OCI-LY7 (cell line): ENCODE measurements around the gene SYT2. TPM values are rescaled to one million over a fixed set of nuclear protein-coding genes. Genes with fewer than 3 reads are reported as not detected.

Source experiments
- BruUV-seq: library from RNA; stranded (reverse); fragments of 400-500 nt; replicated peaks from 2 replicates; lab custom pipeline; 2021; lab: Mats Ljungman, UMichigan
- CTCF ChIA-PET: fragments of 300-600 bp; sonication (Branson Sonifier 250); formaldehyde crosslinking; loops from one replicate; lab custom pipeline; 2022; ENCODE audit warnings: antibody characterized with exemption; ENCODE audit not compliant: unreplicated experiment; lab: Charles Lee
- POLR2A ChIA-PET: fragments of 300-600 bp; sonication (Branson Sonifier 250); formaldehyde crosslinking; loops from one replicate; lab custom pipeline; 2022; ENCODE audit warnings: antibody characterized with exemption; lab: Charles Lee
- DNase-seq: peaks from one replicate; pipeline ENCODE4 v3.0.0-alpha.2; 2015; ENCODE audit warnings: low spot score
- H2AFZ ChIP-seq: fragments of 200-600 bp; sonication (generic), shearing (Covaris generic); 2 replicates; pipeline ENCODE4 v1.6.1; 2014; ENCODE audit warnings: mild to moderate bottlenecking, antibody characterized with exemption, low read length, moderate library complexity
- H3K27ac ChIP-seq: fragments of 200-600 bp; sonication (generic); 2 replicates; pipeline ENCODE4 v1.5.1; 2014; ENCODE audit warnings: mixed run types, low read depth, mild to moderate bottlenecking, moderate library complexity, low read length, inconsistent platforms; ENCODE audit not compliant: poor library complexity, severe bottlenecking
- H3K36me3 ChIP-seq: fragments of 200-600 bp; sonication (generic); 2 replicates; pipeline ENCODE4 v1.6.1; 2014; ENCODE audit warnings: mild to moderate bottlenecking, antibody characterized with exemption, low read length, moderate library complexity, mixed read lengths; ENCODE audit not compliant: insufficient read depth
- H3K4me1 ChIP-seq: fragments of 200-600 bp; sonication (generic); 2 replicates; pipeline ENCODE4 v1.5.1; 2014; ENCODE audit warnings: mild to moderate bottlenecking, low read length; ENCODE audit not compliant: insufficient read depth, poor library complexity, severe bottlenecking
- H3K4me2 ChIP-seq: fragments of 200-600 bp; sonication (generic); 2 replicates; pipeline ENCODE4 v1.6.1; 2014; ENCODE audit warnings: mild to moderate bottlenecking, low read length
- H3K4me3 ChIP-seq: fragments of 200-600 bp; sonication (generic); 2 replicates; pipeline ENCODE4 v1.5.1; 2014; ENCODE audit warnings: mild to moderate bottlenecking, low read depth, low read length; ENCODE audit not compliant: poor library complexity, severe bottlenecking
- H3K79me2 ChIP-seq: fragments of 200-600 bp; sonication (generic); 2 replicates; pipeline ENCODE4 v1.6.1; 2016; ENCODE audit warnings: low read depth, mild to moderate bottlenecking, low read length, moderate library complexity, mixed read lengths; ENCODE audit not compliant: insufficient read depth
- H3K9me2 ChIP-seq: fragments of 200-600 bp; sonication (generic); 2 replicates; pipeline ENCODE4 v1.6.1; 2016; ENCODE audit warnings: mild to moderate bottlenecking, low read length, mixed read lengths; ENCODE audit not compliant: insufficient read depth
- H3K9me3 ChIP-seq: fragments of 200-600 bp; sonication (generic); 2 replicates; pipeline ENCODE4 v1.6.1; 2014; ENCODE audit warnings: mild to moderate bottlenecking, mixed run types, low read length, mixed read lengths
- H4K20me1 ChIP-seq: fragments of 200-600 bp; sonication (generic); 2 replicates; pipeline ENCODE4 v1.6.1; 2014; ENCODE audit warnings: mild to moderate bottlenecking, antibody characterized with exemption, low read length, moderate library complexity, mixed read lengths; ENCODE audit not compliant: insufficient read depth
- CTCF ChIP-seq: fragments of 200-600 bp; sonication (generic); conservative IDR thresholded peaks from 2 replicates; pipeline ENCODE4 v1.5.1; 2014; ENCODE audit warnings: mild to moderate bottlenecking, antibody characterized with exemption, low read length, moderate library complexity, mixed read lengths
- EZH2phosphoT487 ChIP-seq: fragments of 200-600 bp; sonication (generic); IDR thresholded peaks from 2 replicates; pipeline ENCODE4 v1.6.1; 2018; ENCODE audit warnings: low read depth, borderline replicate concordance, mild to moderate bottlenecking, mixed run types, antibody characterized with exemption, low read length, moderate library complexity, mixed read lengths
- intact Hi-C: fragments of 100-400 bp; cut with micrococcal nuclease; formaldehyde crosslinking; loops from one replicate; pipeline ENCODE4 v1.10.0; 2022; ENCODE audit not compliant: unreplicated experiment
- total RNA-seq, 2 experiments: library from RNA; depleted of rRNA in 1 of 2; stranded (reverse); fragments of >200 nt in 1 of 2; shearing (Covaris generic) in 1 of 2; gene quantifications; 2 replicates each; pipeline ENCODE4 v1.2.3, GENCODE V29; 2014 to 2022

Gene SYT2
- total RNA-seq, 2 experiments from 2014 or later: not detected

- no TSS peak for BruUV-seq
- CTCF ChIA-PET: interaction anchor here (0.6 kb wide), 1 partner anchor 880 kb away, joined by 4 read pairs; no protein-coding TSS in a partner anchor
- Histone ChIP-seq H3K9me2 (no peaks in the 10 kb centered on the region), H3K4me1 (no peaks in the 10 kb centered on the region), H3K4me3 (no peak overlapping the region), H3K27ac (no peak overlapping the region), H2AFZ (no peak overlapping the region), H3K9me3 (no peaks in the 10 kb centered on the region), H3K36me3 (no peaks in the 10 kb centered on the region), H3K79me2 (no peaks in the 10 kb centered on the region), H3K4me2 (no peak overlapping the region), H4K20me1 (no peaks in the 10 kb centered on the region)
- intact Hi-C loops: no loop called here
- TF ChIP-seq EZH2phosphoT487 (no peak), CTCF (no peak)
- DNase-seq: no peak
- POLR2A ChIA-PET: no interaction called here
Measured at GRCh38 chr1:202742496-202742895, 32.2 kb upstream of the SYT2 start.

GRCh38 chr1:202733251-202733650 lies 23.0 kb upstream of the SYT2 start:
- no peaks in the 10 kb centered on the region for H3K9me3 ChIP-seq
- H3K9me2 ChIP-seq: no peaks in the 10 kb centered on the region
- H3K79me2 ChIP-seq: no peaks in the 10 kb centered on the region
- H3K4me1 ChIP-seq: no peaks in the 10 kb centered on the region
- H2AFZ ChIP-seq: no peak overlapping the region
- no peak for DNase-seq
- H4K20me1 ChIP-seq: no peaks in the 10 kb centered on the region
- H3K4me3 ChIP-seq: no peak overlapping the region
- intact Hi-C loops: no loop called here
- CTCF ChIA-PET: no interaction called here
- TF ChIP-seq EZH2phosphoT487: no peak
- no TSS peak for BruUV-seq
- no peak overlapping the region for H3K27ac ChIP-seq
- no peak overlapping the region for H3K4me2 ChIP-seq
- POLR2A ChIA-PET: no interaction called here
- H3K36me3 ChIP-seq: no peaks in the 10 kb centered on the region

GRCh38 chr1:202728951-202729350 lies 18.7 kb upstream of the SYT2 start:
- Histone ChIP-seq H3K9me2 (no peaks in the 10 kb centered on the region), H4K20me1 (no peaks in the 10 kb centered on the region), H2AFZ (no peak overlapping the region), H3K4me2 (no peak overlapping the region), H3K9me3 (no peaks in the 10 kb centered on the region), H3K4me1 (no peaks in the 10 kb centered on the region), H3K79me2 (no peaks in the 10 kb centered on the region), H3K36me3 (no peaks in the 10 kb centered on the region), H3K27ac (no peak overlapping the region), H3K4me3 (no peak overlapping the region)
- intact Hi-C loops: no loop called here
- DNase-seq: peak; percentile 18
- CTCF ChIA-PET: no interaction called here
- no TSS peak for BruUV-seq
- TF ChIP-seq EZH2phosphoT487: no peak
- TF ChIP-seq CTCF: no peak
- POLR2A ChIA-PET: interaction anchor here (1.0 to 1.3 kb wide), 2 partner anchors 12 to 466 kb away, joined by 3 to 4 read pairs; no protein-coding TSS in a partner anchor
